Liver (tissue), 9 donors: ENCODE measurements around the gene CFAP97D2. TPM values are rescaled to one million over a fixed set of nuclear protein-coding genes. Genes with fewer than 3 reads are reported as not detected.

Experiments used
- DNase-seq: peaks from one replicate; pipeline ENCODE4 v3.0.0-alpha.2; 2017; ENCODE audit warnings: low spot score
- H3K27ac ChIP-seq, 2 donors: one replicate each; pipeline ENCODE4 v1.7.0; 2013; ENCODE audit warnings: inconsistent platforms in 2 of 2, low read length in 2 of 2, control low read depth in 1 of 2, low read depth in 1 of 2, mild to moderate bottlenecking in 1 of 2
- H3K27me3 ChIP-seq, 4 donors: one replicate each; pipeline versions ENCODE4 v1.6.1 to v1.7.0; 2013; ENCODE audit warnings: low read length in 3 of 4, inconsistent platforms in 1 of 4, mild to moderate bottlenecking in 1 of 4, moderate library complexity in 1 of 4; ENCODE audit not compliant: control insufficient read depth in 4 of 4, insufficient read depth in 4 of 4
- H3K36me3 ChIP-seq, 4 donors: one replicate each; pipeline versions ENCODE4 v1.6.1 to v1.7.0; 2013; ENCODE audit warnings: low read length in 3 of 4, mild to moderate bottlenecking in 3 of 4, low read depth in 1 of 4, moderate library complexity in 1 of 4; ENCODE audit not compliant: control insufficient read depth in 4 of 4, insufficient read depth in 3 of 4
- H3K4me1 ChIP-seq, 4 donors: one replicate each; pipeline versions ENCODE4 v1.6.1 to v1.7.0; 2013; ENCODE audit warnings: low read length in 3 of 4, mild to moderate bottlenecking in 3 of 4, moderate library complexity in 1 of 4; ENCODE audit not compliant: control insufficient read depth in 4 of 4, insufficient read depth in 4 of 4
- H3K4me3 ChIP-seq, 3 donors: one replicate each; pipeline versions ENCODE4 v1.6.1 to v1.7.0; 2013; ENCODE audit warnings: low read length in 3 of 3, control low read depth in 1 of 3, low read depth in 1 of 3, mild to moderate bottlenecking in 1 of 3
- H3K9ac ChIP-seq, 2 donors: one replicate each; pipeline ENCODE4 v1.7.0; 2013; ENCODE audit warnings: low read length in 2 of 2, mild to moderate bottlenecking in 2 of 2, moderate library complexity in 2 of 2, control low read depth in 1 of 2, low read depth in 1 of 2
- H3K9me3 ChIP-seq, 4 donors: one replicate each; pipeline versions ENCODE4 v1.6.1 to v1.7.0; 2013; ENCODE audit warnings: low read length in 3 of 4; ENCODE audit not compliant: control insufficient read depth in 4 of 4
- EGR1 ChIP-seq, 2 donors: IDR thresholded peaks; 2 replicates each; pipeline ENCODE4 v1.6.1; 2016 to 2018; ENCODE audit warnings: antibody characterized with exemption in 2 of 2, low read depth in 2 of 2
- FOXA1 ChIP-seq: IDR thresholded peaks from 2 replicates; pipeline ENCODE4 v1.6.1; 2016; ENCODE audit warnings: antibody characterized with exemption
- GABPA ChIP-seq, 2 donors: IDR thresholded peaks in 1 of 2; conservative IDR thresholded peaks in 1 of 2; 2 replicates each; pipeline ENCODE4 v1.6.1; 2016; ENCODE audit warnings: antibody characterized with exemption in 2 of 2, mild to moderate bottlenecking in 1 of 2, moderate library complexity in 1 of 2
- JUND ChIP-seq, 2 donors: IDR thresholded peaks; 2 replicates each; pipeline ENCODE4 v1.6.1; 2016; ENCODE audit warnings: antibody characterized with exemption in 2 of 2
- NR2F2 ChIP-seq: IDR thresholded peaks from 2 replicates; pipeline ENCODE4 v1.6.1; 2016; ENCODE audit warnings: antibody characterized with exemption
- RAD21 ChIP-seq, 2 donors: IDR thresholded peaks; 2 replicates each; pipeline ENCODE4 v1.6.1; 2016; ENCODE audit warnings: antibody characterized with exemption in 2 of 2, mild to moderate bottlenecking in 2 of 2
- TAF1 ChIP-seq: conservative IDR thresholded peaks from 2 replicates; pipeline ENCODE4 v1.6.1; 2016; ENCODE audit warnings: antibody characterized with exemption, mild to moderate bottlenecking
- YY1 ChIP-seq: IDR thresholded peaks from 2 replicates; pipeline ENCODE4 v1.6.1; 2016; ENCODE audit warnings: antibody characterized with exemption, mild to moderate bottlenecking
- WGBS: extraction: QIAGEN DNeasy Blood & Tissue Kit; methylation state at CpG from one replicate; pipeline ENCODE4 v1.1.7; 2013; 5-methylcytosine and 5-hydroxymethylcytosine counted together
- polyA plus RNA-seq, 2 donors: library from polyadenylated mRNA; stranded (reverse) in 1 of 2; unstranded in 1 of 2; fragments of 200-250 nt in 1 of 2; fragments of >200 nt in 1 of 2; fragmentation: Nextera tagmentation in 1 of 2; extraction: Ambion mirVana in 1 of 2; gene quantifications; one replicate each; pipeline versions ENCODE4 v1.2.1 to v1.2.3, GENCODE V29; 2013 to 2015
- total RNA-seq, 2 donors: library from RNA; depleted of rRNA; stranded (reverse); fragments of >200 nt; gene quantifications; one replicate each; pipeline ENCODE4 v1.2.3, GENCODE V29; 2014
- TF ChIP-seq, protein P1 (sequence below): fragments of 150-350 bp; IDR thresholded peaks from 2 replicates; pipeline ENCODE4 v1.5.1; 2017; ENCODE audit warnings: improper control_type of control experiment, low read depth, low read length; ENCODE audit not compliant: missing input control
- TF ChIP-seq, protein P2 (sequence below): IDR thresholded peaks from 2 replicates; pipeline ENCODE4 v1.6.1; 2016; ENCODE audit warnings: antibody characterized with exemption
- TF ChIP-seq, protein P3 (sequence below): IDR thresholded peaks from 2 replicates; pipeline ENCODE4 v1.6.1; 2016; ENCODE audit warnings: antibody characterized with exemption
- donor health status: healthy.
- donor health status: healthy.
- donor health status: healthy.
- donor health status: healthy.
- donor health status: healthy.

CFAP97D2 gene
- total and polyA plus RNA-seq, 4 donors: not detected

DNA sequence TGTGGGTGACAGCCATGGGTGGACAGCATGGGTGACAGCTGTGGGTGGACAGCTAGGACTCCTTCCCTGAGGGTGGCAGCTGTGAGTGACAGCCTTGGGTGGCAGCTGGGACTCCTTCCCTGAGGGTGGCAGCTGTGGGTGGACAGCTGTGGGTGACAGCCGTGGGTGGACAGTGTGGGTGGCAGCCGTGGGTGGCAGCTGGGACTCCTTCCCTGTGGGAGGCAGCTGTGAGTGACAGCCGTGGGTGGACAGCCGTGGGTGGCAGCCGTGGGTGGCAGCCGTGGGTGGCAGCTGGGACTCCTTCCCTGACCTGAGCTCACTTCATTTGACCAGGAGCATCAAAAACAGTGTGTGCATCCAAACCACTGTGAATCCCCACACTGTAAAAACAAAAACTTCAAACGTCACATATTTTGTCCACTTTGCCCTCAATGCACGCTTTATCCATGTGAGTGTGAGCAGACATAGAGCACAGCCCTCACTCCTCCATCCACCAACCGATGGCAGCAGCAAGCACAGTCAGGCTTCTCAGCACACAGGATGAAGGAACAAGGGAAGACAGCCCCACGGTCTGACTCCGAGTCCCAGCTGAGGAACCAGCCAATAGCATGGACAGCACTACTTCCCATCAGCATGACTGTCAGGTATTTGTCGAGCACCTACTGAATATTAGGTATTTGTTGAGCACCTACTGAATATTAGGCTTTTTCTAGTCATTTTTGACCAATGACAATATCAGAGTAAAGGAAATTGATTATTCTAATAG is 1.6 kb upstream of the CFAP97D2 start:
- Histone ChIP-seq H3K9ac (no peak overlapping the region), H3K27me3 (no peaks in the 10 kb centered on the region), H3K4me1 (no peaks in the 10 kb centered on the region), H3K27ac (no peak overlapping the region), H3K9me3 (peaks cover 2 to 8% (median 4%) of the 10 kb centered on the region in 4 donors), H3K36me3 (no peaks in the 10 kb centered on the region), H3K4me3 (no peak overlapping the region)
- no peak for TF ChIP-seq RAD21 (IDR thresholded peaks at IDR 0.05)
- TF ChIP-seq, protein P1, sequence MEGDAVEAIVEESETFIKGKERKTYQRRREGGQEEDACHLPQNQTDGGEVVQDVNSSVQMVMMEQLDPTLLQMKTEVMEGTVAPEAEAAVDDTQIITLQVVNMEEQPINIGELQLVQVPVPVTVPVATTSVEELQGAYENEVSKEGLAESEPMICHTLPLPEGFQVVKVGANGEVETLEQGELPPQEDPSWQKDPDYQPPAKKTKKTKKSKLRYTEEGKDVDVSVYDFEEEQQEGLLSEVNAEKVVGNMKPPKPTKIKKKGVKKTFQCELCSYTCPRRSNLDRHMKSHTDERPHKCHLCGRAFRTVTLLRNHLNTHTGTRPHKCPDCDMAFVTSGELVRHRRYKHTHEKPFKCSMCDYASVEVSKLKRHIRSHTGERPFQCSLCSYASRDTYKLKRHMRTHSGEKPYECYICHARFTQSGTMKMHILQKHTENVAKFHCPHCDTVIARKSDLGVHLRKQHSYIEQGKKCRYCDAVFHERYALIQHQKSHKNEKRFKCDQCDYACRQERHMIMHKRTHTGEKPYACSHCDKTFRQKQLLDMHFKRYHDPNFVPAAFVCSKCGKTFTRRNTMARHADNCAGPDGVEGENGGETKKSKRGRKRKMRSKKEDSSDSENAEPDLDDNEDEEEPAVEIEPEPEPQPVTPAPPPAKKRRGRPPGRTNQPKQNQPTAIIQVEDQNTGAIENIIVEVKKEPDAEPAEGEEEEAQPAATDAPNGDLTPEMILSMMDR: no peak
- DNase-seq: no peak
- WGBS: 68% methylated on average over 12 of the region's 12 CpGs

DNA sequence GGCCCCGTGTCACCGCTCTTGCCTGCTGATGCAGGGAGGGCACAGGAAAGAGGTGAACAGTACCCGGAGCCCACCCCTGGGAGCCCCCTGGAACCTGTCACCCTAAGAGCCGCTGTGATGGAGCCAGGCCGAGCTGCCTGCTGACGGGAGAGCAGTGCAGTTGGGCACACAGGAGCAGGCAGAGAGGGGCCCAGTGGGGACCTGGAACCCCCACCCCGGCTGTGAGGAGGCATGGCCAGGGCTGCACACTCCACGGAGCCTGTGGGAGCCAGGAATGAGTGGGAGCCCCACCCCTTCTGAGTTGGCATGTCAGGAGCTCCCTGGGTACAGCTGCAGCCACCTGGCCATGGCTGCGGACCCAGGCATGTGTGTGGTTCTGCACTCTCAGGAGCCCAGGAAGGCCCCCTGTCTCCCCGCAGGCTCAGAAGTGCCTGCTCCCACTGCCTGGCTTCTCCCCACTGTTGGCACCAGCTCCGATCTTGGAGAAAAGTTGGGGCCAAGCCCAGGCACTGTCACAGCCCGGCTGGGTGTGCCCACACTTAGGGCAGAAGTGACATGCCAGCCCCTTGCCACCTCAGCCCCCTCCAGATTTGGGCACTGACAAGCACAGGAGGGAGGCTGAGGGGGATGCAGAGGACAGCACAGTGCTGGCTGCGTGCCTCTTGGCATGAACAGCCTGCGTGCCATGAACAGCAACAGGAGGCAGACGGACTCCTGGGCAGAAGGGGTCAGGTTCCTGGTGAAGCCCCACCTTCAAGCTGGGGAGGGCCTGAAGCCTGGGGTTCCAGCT is 6.3 kb downstream of the CFAP97D2 start:
- H3K9me3 ChIP-seq: peaks cover 0 to 8% (median 2%) of the 10 kb centered on the region in 4 donors
- no peak overlapping the region for H3K27ac ChIP-seq
- WGBS: 86% methylated on average over 15 of the region's 15 CpGs
- TF ChIP-seq, protein P2, sequence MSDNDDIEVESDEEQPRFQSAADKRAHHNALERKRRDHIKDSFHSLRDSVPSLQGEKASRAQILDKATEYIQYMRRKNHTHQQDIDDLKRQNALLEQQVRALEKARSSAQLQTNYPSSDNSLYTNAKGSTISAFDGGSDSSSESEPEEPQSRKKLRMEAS: no peak
- TF ChIP-seq EGR1 (IDR thresholded peaks at IDR 0.05; ENCODE audit: low read depth in 2 of 2) (no peak), GABPA (IDR thresholded peaks at IDR 0.05 in 1 of 2, conservative IDR thresholded peaks at IDR 0.05 in 1 of 2) (no peak), JUND (IDR thresholded peaks at IDR 0.05) (no peak), NR2F2 (no peak), RAD21 (IDR thresholded peaks at IDR 0.05) (no peak), FOXA1 (no peak), TAF1 (no peak), YY1 (no peak)
- TF ChIP-seq, protein P3, sequence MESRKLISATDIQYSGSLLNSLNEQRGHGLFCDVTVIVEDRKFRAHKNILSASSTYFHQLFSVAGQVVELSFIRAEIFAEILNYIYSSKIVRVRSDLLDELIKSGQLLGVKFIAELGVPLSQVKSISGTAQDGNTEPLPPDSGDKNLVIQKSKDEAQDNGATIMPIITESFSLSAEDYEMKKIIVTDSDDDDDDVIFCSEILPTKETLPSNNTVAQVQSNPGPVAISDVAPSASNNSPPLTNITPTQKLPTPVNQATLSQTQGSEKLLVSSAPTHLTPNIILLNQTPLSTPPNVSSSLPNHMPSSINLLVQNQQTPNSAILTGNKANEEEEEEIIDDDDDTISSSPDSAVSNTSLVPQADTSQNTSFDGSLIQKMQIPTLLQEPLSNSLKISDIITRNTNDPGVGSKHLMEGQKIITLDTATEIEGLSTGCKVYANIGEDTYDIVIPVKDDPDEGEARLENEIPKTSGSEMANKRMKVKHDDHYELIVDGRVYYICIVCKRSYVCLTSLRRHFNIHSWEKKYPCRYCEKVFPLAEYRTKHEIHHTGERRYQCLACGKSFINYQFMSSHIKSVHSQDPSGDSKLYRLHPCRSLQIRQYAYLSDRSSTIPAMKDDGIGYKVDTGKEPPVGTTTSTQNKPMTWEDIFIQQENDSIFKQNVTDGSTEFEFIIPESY: no peak
- TF ChIP-seq, protein P1: no peak
- no peaks in the 10 kb centered on the region for H3K27me3 ChIP-seq
- no peak for DNase-seq
- H3K36me3 ChIP-seq: no peaks in the 10 kb centered on the region
- no peaks in the 10 kb centered on the region for H3K4me1 ChIP-seq
- H3K4me3 ChIP-seq: no peak overlapping the region
- no peak overlapping the region for H3K9ac ChIP-seq
